WTC11 (cell line): ENCODE results near the gene SPATC1L. TPM values are rescaled to one million over a fixed set of nuclear protein-coding genes. Genes with fewer than 3 reads are reported as not detected.

Experiments
- ATAC-seq: fragments of 200-7000 bp; cut with Tn5 transposase; 2 replicates; pipeline ENCODE4 v1.10.0; 2021; ENCODE audit warnings: mild to moderate bottlenecking, moderate library complexity
- CTCF ChIA-PET: fragments of 300-600 bp; sonication (Branson Sonifier 250); formaldehyde crosslinking; loops from one replicate; lab custom pipeline; 2021; ENCODE audit warnings: antibody characterized with exemption; lab: Charles Lee
- POLR2A ChIA-PET: fragments of 350-600 bp; sonication (Branson Sonifier 250); formaldehyde crosslinking; loops from one replicate; lab custom pipeline; 2021; ENCODE audit warnings: antibody characterized with exemption; lab: Charles Lee
- DNase-seq: peaks from one replicate; pipeline ENCODE4 v3.0.0; 2021; ENCODE audit warnings: low spot score
- H3K27ac Mint-ChIP-seq: 2 replicates; pipeline ENCODE4 v1.8.0; 2021; ENCODE audit warnings: mixed read lengths
- H3K27me3 Mint-ChIP-seq: 2 replicates; pipeline ENCODE4 v1.8.0; 2021; ENCODE audit warnings: low read depth, mild to moderate bottlenecking, moderate library complexity, mixed read lengths
- H3K36me3 Mint-ChIP-seq: 2 replicates; pipeline ENCODE4 v1.8.0; 2021; ENCODE audit warnings: mixed read lengths
- H3K4me1 Mint-ChIP-seq: 2 replicates; pipeline ENCODE4 v1.8.0; 2022; ENCODE audit warnings: mixed read lengths
- H3K4me3 Mint-ChIP-seq: 2 replicates; pipeline ENCODE4 v1.8.0; 2021; ENCODE audit warnings: mild to moderate bottlenecking, moderate library complexity, mixed read lengths
- H3K9me3 Mint-ChIP-seq: 2 replicates; pipeline ENCODE4 v1.8.0; 2021; ENCODE audit warnings: mixed read lengths
- CBFB ChIP-seq: sonication (generic); formaldehyde crosslinking; IDR thresholded peaks from 2 replicates; pipeline ENCODE4 v1.8.1; 2022; ENCODE audit warnings: mild to moderate bottlenecking, low read depth, missing genetic modification reagents
- FOXJ3 ChIP-seq: sonication (generic); formaldehyde crosslinking; IDR thresholded peaks from 2 replicates; pipeline ENCODE4 v1.9.0; 2021; ENCODE audit warnings: missing genetic modification reagents, mild to moderate bottlenecking, borderline replicate concordance
- HMGA2 ChIP-seq: fragments of 250-450 bp; sonication (Bioruptor Pico); IDR thresholded peaks from 2 replicates; pipeline ENCODE4 v1.4.0; 2021; ENCODE audit warnings: mild to moderate bottlenecking, moderate library complexity
- MYBL2 ChIP-seq: sonication (generic); formaldehyde crosslinking; IDR thresholded peaks from 2 replicates; pipeline ENCODE4 v1.8.1; 2023; ENCODE audit warnings: mild to moderate bottlenecking, moderate library complexity, missing genetic modification reagents
- NR2C2 ChIP-seq: sonication (generic); formaldehyde crosslinking; IDR thresholded peaks from 2 replicates; pipeline ENCODE4 v1.8.0; 2022; ENCODE audit warnings: mild to moderate bottlenecking, missing genetic modification reagents
- NR3C1 ChIP-seq: sonication (generic); formaldehyde crosslinking; conservative IDR thresholded peaks from 2 replicates; pipeline ENCODE4 v1.8.1; 2023; ENCODE audit warnings: low read depth, mild to moderate bottlenecking, missing genetic modification reagents
- SMAD3 ChIP-seq: sonication (generic); formaldehyde crosslinking; IDR thresholded peaks from 2 replicates; pipeline ENCODE4 v1.8.0; 2022; ENCODE audit warnings: missing genetic modification reagents, mild to moderate bottlenecking, borderline replicate concordance
- SMAD4 ChIP-seq: sonication (generic); formaldehyde crosslinking; IDR thresholded peaks from 2 replicates; pipeline ENCODE4 v1.8.0; 2022; ENCODE audit warnings: mild to moderate bottlenecking, missing genetic modification reagents
- SOX15 ChIP-seq: fragments of 250-450 bp; sonication (Bioruptor Pico); IDR thresholded peaks from 2 replicates; pipeline ENCODE4 v1.9.0; 2021; ENCODE audit warnings: mild to moderate bottlenecking
- ZNF121 ChIP-seq: sonication (generic); formaldehyde crosslinking; IDR thresholded peaks from 2 replicates; pipeline ENCODE4 v1.8.0; 2023; ENCODE audit warnings: missing genetic modification reagents
- ZNF317 ChIP-seq: sonication (generic); formaldehyde crosslinking; IDR thresholded peaks from 2 replicates; pipeline ENCODE4 v1.8.1; 2023; ENCODE audit warnings: low read depth, mild to moderate bottlenecking, moderate library complexity, missing genetic modification reagents, borderline replicate concordance
- ZNF416 ChIP-seq: fragments of 250-450 bp; sonication (Bioruptor Pico); IDR thresholded peaks from 2 replicates; pipeline ENCODE4 v1.9.0; 2021; ENCODE audit warnings: mild to moderate bottlenecking, inconsistent platforms
- ZNF425 ChIP-seq: fragments of 250-450 bp; sonication (Bioruptor Pico); conservative IDR thresholded peaks from 2 replicates; pipeline ENCODE4 v1.9.0; 2021; ENCODE audit warnings: mild to moderate bottlenecking
- ZNF671 ChIP-seq: fragments of 250-450 bp; sonication (Bioruptor Pico); IDR thresholded peaks from 2 replicates; pipeline ENCODE4 v1.8.0; 2021; ENCODE audit warnings: mild to moderate bottlenecking
- total RNA-seq: library from RNA; stranded (reverse); gene quantifications from 3 replicates; pipeline ENCODE4 v1.2.3, GENCODE V29; 2021
- TF ChIP-seq, protein P1 (sequence below): sonication (generic); formaldehyde crosslinking; IDR thresholded peaks from 2 replicates; pipeline ENCODE4 v1.8.1; 2023; ENCODE audit warnings: mild to moderate bottlenecking, moderate library complexity, missing genetic modification reagents
- TF ChIP-seq, protein P2 (sequence below): sonication (generic); formaldehyde crosslinking; IDR thresholded peaks from 2 replicates; pipeline ENCODE4 v1.8.1; 2023; ENCODE audit warnings: mild to moderate bottlenecking, missing genetic modification reagents
- TF ChIP-seq, protein P3 (sequence below): fragments of 250-450 bp; sonication (Bioruptor Pico); IDR thresholded peaks from 2 replicates; pipeline ENCODE4 v1.9.0; 2021; ENCODE audit warnings: moderate library complexity, mild to moderate bottlenecking, inconsistent platforms, borderline replicate concordance
- TF ChIP-seq, protein P4 (sequence below): sonication (generic); formaldehyde crosslinking; IDR thresholded peaks from 2 replicates; pipeline ENCODE4 v1.8.0; 2023; ENCODE audit warnings: missing genetic modification reagents
- TF ChIP-seq, protein P5 (sequence below): sonication (generic); formaldehyde crosslinking; IDR thresholded peaks from 2 replicates; pipeline ENCODE4 v1.8.0; 2022; ENCODE audit warnings: mild to moderate bottlenecking, missing genetic modification reagents

The SPATC1L gene
- total RNA-seq, 1 experiment from 2014 or later = 61.7 TPM

DNA sequence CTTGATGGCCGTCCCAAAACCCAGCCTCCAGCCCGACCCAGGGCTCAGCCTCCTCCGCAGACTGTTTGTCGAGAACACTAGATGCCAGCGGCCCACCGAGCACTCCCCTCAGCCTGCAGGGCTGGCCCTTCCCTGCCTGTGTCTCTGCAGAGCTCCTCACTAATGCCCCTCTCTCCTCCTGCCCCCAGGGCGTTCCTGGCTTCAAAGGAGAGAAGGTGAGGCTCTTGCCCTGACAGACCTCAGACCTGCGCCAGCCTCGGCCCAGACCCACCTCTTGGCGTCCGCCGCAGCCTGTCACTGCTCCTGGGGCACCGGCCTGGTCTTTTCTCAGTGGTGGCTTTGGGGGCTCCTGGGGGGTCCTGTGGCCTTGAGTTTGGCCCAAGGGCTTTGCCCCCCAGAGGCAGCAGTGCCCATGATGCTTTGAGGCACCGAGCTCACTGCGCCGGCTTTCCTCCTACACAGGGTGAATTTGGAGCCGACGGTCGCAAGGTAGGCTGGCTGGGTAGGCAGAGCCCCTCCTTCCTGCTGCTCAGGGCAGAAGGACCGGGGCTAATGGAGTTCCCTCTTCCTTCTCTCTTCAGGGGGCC lies 68.0 kb downstream of the SPATC1L start:
- DNase-seq (peak; percentile 10), ATAC-seq (no peak)
- Mint-ChIP-seq H3K27me3 (no peaks in the 10 kb centered on the region), H3K27ac (no peak overlapping the region), H3K36me3 (peaks cover 36% of the 10 kb centered on the region), H3K4me3 (no peak overlapping the region), H3K4me1 (no peaks in the 10 kb centered on the region), H3K9me3 (peaks cover 6% of the 10 kb centered on the region; the same call in 1 of the 2 replicates)
- TF ChIP-seq ZNF416 (CRISPR knock-in tag) (no peak), ZNF671 (no peak), ZNF425 (CRISPR knock-in tag) (no peak), CBFB (CRISPR knock-in tag) (no peak), SMAD4 (CRISPR knock-in tag) (no peak)
- TF ChIP-seq, protein P1, sequence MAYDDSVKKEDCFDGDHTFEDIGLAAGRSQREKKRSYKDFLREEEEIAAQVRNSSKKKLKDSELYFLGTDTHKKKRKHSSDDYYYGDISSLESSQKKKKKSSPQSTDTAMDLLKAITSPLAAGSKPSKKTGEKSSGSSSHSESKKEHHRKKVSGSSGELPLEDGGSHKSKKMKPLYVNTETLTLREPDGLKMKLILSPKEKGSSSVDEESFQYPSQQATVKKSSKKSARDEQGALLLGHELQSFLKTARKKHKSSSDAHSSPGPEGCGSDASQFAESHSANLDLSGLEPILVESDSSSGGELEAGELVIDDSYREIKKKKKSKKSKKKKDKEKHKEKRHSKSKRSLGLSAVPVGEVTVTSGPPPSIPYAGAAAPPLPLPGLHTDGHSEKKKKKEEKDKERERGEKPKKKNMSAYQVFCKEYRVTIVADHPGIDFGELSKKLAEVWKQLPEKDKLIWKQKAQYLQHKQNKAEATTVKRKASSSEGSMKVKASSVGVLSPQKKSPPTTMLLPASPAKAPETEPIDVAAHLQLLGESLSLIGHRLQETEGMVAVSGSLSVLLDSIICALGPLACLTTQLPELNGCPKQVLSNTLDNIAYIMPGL (CRISPR knock-in tag) = no peak
- ChIA-PET POLR2A (no interaction called here), CTCF (interaction anchor here (1.2 to 2.2 kb wide), 2 partner anchors 27 to 37 kb away, joined by 3 to 6 read pairs; no protein-coding TSS in a partner anchor)

DNA sequence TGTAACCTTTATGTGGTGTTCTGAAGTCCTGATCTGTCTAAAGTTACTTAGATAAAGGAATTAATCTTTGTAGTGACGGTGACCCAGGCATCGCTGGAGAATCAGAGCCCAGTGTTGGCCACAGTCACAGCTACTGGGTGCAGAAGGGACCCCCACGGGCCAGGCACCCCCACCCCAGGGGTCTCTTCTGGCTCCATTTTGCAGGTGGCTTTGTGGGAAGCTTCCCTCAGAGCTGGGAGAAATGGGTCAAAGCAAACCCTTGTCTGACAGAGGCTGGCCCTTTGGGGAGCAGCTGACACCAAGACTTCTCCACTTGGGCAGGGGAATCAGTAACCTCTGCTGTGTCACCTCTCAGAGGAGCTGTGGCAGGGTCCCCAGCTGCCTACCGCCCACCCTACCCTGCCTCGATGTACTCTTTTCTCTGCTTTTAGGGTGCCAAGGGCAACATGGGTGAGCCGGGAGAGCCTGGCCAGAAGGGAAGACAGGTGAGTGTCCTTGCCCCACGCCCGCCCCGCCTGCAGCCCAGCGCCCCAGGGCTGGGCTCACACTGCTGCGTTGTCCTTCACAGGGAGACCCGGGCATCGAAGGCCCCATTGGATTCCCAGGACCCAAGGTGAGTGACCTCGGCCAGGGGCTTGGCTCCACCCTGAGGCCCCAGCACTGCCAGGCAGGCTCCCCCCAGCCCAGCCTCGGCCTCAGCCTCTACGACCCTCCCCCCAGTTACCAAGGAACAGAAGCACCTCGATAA lies 68.6 kb downstream of the SPATC1L start:
- Mint-ChIP-seq H3K27ac (no peak overlapping the region), H3K36me3 (peaks cover 36% of the 10 kb centered on the region), H3K4me3 (no peak overlapping the region), H3K27me3 (no peaks in the 10 kb centered on the region), H3K4me1 (no peaks in the 10 kb centered on the region), H3K9me3 (peaks cover 6% of the 10 kb centered on the region; the same call in 1 of the 2 replicates)
- ChIA-PET CTCF (interaction anchor here (2.2 kb wide), 1 partner anchor 28 kb away, joined by 6 read pairs; no protein-coding TSS in a partner anchor), POLR2A (no interaction called here)
- ATAC-seq (no peak), DNase-seq (peak; percentile 5)
- no peak for TF ChIP-seq SMAD3 (CRISPR knock-in tag)
- TF ChIP-seq MYBL2 (CRISPR knock-in tag) = no peak

DNA sequence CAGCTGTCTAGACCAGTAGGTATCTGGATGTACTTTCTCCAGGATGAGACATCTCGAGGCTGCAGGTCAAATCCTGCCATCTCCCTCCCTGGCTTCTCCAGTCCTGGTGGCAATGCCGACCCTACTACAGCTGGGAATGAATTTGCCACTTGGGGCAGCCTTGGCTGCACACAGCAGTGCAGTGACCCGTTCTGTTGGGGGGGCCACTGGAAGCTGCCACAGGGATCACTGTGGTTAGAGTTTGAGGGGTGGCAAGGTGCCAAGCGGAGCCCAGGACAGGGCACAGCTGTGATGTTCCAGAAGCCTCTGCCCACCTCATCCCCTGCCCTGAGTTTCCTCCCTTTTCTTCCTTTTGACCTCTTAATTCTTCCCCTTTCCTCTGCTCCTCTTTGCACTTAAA lies 69.3 kb downstream of the SPATC1L start:
- no peak overlapping the region for H3K27ac Mint-ChIP-seq
- peaks cover 6% of the 10 kb centered on the region; the same call in 1 of the 2 replicates for H3K9me3 Mint-ChIP-seq
- POLR2A ChIA-PET = no interaction called here
- CTCF ChIA-PET = no interaction called here
- H3K4me1 Mint-ChIP-seq = no peaks in the 10 kb centered on the region
- ATAC-seq = no peak
- no peak overlapping the region for H3K4me3 Mint-ChIP-seq
- peaks cover 36% of the 10 kb centered on the region for H3K36me3 Mint-ChIP-seq
- DNase-seq = no peak
- no peaks in the 10 kb centered on the region for H3K27me3 Mint-ChIP-seq
- no peak for TF ChIP-seq SOX15
- no peak for TF ChIP-seq HMGA2 (CRISPR knock-in tag)
- TF ChIP-seq, protein P2, sequence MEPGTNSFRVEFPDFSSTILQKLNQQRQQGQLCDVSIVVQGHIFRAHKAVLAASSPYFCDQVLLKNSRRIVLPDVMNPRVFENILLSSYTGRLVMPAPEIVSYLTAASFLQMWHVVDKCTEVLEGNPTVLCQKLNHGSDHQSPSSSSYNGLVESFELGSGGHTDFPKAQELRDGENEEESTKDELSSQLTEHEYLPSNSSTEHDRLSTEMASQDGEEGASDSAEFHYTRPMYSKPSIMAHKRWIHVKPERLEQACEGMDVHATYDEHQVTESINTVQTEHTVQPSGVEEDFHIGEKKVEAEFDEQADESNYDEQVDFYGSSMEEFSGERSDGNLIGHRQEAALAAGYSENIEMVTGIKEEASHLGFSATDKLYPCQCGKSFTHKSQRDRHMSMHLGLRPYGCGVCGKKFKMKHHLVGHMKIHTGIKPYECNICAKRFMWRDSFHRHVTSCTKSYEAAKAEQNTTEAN (CRISPR knock-in tag) = no peak
- TF ChIP-seq ZNF121 (CRISPR knock-in tag) = no peak

- DNase-seq (no peak), ATAC-seq (no peak)
- no peaks in the 10 kb centered on the region for H3K4me1 Mint-ChIP-seq
- peaks cover 38% of the 10 kb centered on the region for H3K36me3 Mint-ChIP-seq
- CTCF ChIA-PET = no interaction called here
- H3K27me3 Mint-ChIP-seq = no peaks in the 10 kb centered on the region
- H3K9me3 Mint-ChIP-seq = peaks cover 8% of the 10 kb centered on the region
- TF ChIP-seq, protein P3, sequence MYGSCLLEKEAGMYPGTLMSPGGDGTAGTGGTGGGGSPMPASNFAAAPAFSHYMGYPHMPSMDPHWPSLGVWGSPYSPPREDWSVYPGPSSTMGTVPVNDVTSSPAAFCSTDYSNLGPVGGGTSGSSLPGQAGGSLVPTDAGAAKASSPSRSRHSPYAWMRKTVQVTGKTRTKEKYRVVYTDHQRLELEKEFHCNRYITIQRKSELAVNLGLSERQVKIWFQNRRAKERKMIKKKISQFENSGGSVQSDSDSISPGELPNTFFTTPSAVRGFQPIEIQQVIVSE (CRISPR knock-in tag) = no peak
- TF ChIP-seq, protein P4, sequence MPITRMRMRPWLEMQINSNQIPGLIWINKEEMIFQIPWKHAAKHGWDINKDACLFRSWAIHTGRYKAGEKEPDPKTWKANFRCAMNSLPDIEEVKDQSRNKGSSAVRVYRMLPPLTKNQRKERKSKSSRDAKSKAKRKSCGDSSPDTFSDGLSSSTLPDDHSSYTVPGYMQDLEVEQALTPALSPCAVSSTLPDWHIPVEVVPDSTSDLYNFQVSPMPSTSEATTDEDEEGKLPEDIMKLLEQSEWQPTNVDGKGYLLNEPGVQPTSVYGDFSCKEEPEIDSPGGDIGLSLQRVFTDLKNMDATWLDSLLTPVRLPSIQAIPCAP = no peak
- TF ChIP-seq NR3C1 (CRISPR knock-in tag) = no peak
- TF ChIP-seq ZNF317 (CRISPR knock-in tag) = no peak
- TF ChIP-seq FOXJ3 (CRISPR knock-in tag) = no peak
- TF ChIP-seq, protein P5, sequence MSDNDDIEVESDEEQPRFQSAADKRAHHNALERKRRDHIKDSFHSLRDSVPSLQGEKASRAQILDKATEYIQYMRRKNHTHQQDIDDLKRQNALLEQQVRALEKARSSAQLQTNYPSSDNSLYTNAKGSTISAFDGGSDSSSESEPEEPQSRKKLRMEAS = no peak
- TF ChIP-seq NR2C2 (CRISPR knock-in tag) = no peak
- POLR2A ChIA-PET = no interaction called here
- H3K4me3 Mint-ChIP-seq = no peak overlapping the region
- H3K27ac Mint-ChIP-seq = no peak overlapping the region
These were observed 70.6 kb downstream of the SPATC1L start for GRCh38 chr21:46113497-46114176.
